Stimulated activated naive CD8-positive, alpha-beta T cell treated with anti-CD3 and anti-CD28 coated beads, Interleukin-15, Interleukin-2, amounts not matched to agents 100 ng/mL and 50 ng/mL, for 24 hours (primary cell): ENCODE data around the gene CEL.

Source experiments
- H3K27ac Mint-ChIP-seq: one replicate; pipeline ENCODE4 v1.8.0; 2021; ENCODE audit warnings: mild to moderate bottlenecking, mixed read lengths
- H3K27me3 Mint-ChIP-seq: one replicate; pipeline ENCODE4 v1.8.0; 2021; ENCODE audit warnings: mixed read lengths
- H3K36me3 Mint-ChIP-seq: one replicate; pipeline ENCODE4 v1.8.0; 2021; ENCODE audit warnings: low read depth, mixed read lengths
- H3K4me1 Mint-ChIP-seq: one replicate; pipeline ENCODE4 v1.8.0; 2021; ENCODE audit warnings: low read depth, mixed read lengths
- H3K4me3 Mint-ChIP-seq: one replicate; pipeline ENCODE4 v1.8.0; 2021; ENCODE audit warnings: mild to moderate bottlenecking, mixed read lengths
- H3K9me3 Mint-ChIP-seq: one replicate; pipeline ENCODE4 v1.8.0; 2021; ENCODE audit warnings: mixed read lengths

CEL gene

GRCh38 chr9:133107961-133108793 is 46.4 kb downstream of the CEL start:
- Mint-ChIP-seq H3K27me3 (no peaks in the 10 kb centered on the region), H3K4me3 (no peak overlapping the region), H3K27ac (no peak overlapping the region), H3K36me3 (peaks cover 20% of the 10 kb centered on the region), H3K9me3 (no peaks in the 10 kb centered on the region), H3K4me1 (peaks cover 13% of the 10 kb centered on the region)

DNA sequence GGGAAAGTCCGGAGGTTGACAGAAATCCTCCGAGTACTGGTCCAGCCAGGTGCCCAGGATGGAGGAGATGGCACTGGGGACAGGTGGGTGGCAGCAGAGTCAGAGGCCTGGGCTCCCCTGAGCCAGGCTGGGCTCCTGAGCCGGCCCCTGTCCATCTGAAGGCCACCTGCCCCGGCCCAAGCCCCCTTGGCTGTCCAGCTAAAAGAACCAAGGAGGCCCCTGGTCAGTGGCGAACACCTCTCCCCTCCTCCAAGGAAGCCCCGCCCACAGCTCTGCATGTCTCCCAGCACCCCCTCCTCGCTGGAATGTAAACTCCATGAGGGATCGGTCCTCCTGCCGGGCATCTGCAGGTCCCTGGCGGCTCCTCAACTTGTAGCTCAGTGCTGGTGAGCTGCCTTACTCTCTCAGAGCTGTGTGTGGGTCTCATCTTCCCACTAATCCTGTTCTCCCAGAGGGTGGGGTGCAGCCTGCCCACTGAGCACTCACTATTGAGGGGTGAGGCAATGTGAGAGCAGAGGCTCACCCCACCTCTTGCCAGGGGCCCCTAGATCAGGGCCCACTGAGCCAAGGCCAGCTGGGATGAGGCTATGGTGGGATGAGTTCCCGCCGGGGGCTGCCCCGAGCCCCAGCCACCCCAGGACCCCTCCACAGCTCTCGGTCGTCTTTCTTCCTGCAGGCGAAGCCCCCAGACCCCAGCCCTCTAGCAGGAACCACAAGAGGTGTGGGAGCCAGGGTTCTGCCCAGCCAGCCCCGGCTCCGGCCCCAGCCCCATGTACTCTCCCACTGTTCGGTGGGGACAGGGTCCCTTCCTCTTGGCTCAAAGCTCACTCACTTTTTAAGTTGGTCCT is 47.2 kb downstream of the CEL start:
- H3K4me1 Mint-ChIP-seq: peaks cover 21% of the 10 kb centered on the region
- H3K27me3 Mint-ChIP-seq: no peaks in the 10 kb centered on the region
- H3K36me3 Mint-ChIP-seq: peaks cover 18% of the 10 kb centered on the region
- H3K4me3 Mint-ChIP-seq: no peak overlapping the region
- no peaks in the 10 kb centered on the region for H3K9me3 Mint-ChIP-seq
- H3K27ac Mint-ChIP-seq: no peak overlapping the region

GRCh38 chr9:133109931-133110650 is 48.3 kb downstream of the CEL start:
- H3K27ac Mint-ChIP-seq: no peak overlapping the region
- no peak overlapping the region for H3K4me3 Mint-ChIP-seq
- peaks cover 32% of the 10 kb centered on the region for H3K4me1 Mint-ChIP-seq
- H3K36me3 Mint-ChIP-seq: peaks cover 14% of the 10 kb centered on the region
- H3K27me3 Mint-ChIP-seq: no peaks in the 10 kb centered on the region
- no peaks in the 10 kb centered on the region for H3K9me3 Mint-ChIP-seq

DNA sequence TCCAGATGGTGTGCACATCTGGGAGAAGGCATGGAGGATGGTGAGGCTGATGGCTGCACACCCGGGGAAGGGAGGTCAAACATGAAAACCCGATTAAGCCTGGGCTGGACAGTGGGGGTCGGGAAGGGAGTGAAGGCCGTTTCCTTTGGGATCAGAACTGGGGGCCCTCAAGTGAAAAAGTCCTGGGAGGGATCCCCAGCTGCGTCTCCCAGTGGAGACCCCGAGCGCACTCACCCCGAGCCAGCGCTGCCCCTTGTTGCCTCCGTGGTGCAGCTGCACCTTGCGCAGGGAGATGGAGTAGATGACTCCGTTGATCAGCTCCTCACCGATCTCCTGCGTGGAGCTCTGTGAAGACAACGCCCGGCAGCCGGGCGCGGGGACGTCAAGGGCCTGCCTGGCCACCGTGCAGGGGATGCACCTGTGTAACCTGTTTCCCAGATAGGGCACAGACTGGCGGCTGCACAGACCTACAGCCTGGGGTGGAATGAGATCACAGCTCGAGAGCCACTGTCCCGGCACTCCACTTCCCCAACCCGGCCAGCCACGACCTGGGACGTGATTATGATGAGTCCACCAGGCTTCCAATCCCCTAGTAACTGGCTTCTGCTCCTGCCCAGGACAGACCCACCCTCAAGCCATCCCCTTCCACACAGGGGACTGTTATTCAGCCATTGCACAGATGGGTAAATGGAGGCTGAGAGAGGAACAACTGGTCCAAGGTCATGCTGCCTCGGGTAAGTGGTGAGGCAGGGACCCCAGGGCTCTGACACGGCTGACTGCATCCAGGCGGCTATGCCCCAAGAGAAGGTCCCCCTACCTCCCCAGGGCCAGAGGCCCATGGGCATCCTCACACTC is 50.3 kb downstream of the CEL start:
- H3K36me3 Mint-ChIP-seq: peaks cover 14% of the 10 kb centered on the region
- peaks cover 50% of the 10 kb centered on the region for H3K4me1 Mint-ChIP-seq
- H3K27ac Mint-ChIP-seq: no peak overlapping the region
- H3K9me3 Mint-ChIP-seq: no peaks in the 10 kb centered on the region
- no peaks in the 10 kb centered on the region for H3K27me3 Mint-ChIP-seq
- H3K4me3 Mint-ChIP-seq: no peak overlapping the region

GRCh38 chr9:133112663-133113026 is 50.9 kb downstream of the CEL start:
- Mint-ChIP-seq H3K36me3 (peaks cover 11% of the 10 kb centered on the region), H3K27ac (peak overlapping the region; percentile 26), H3K4me1 (peaks cover 57% of the 10 kb centered on the region), H3K9me3 (no peaks in the 10 kb centered on the region), H3K27me3 (no peaks in the 10 kb centered on the region), H3K4me3 (no peak overlapping the region)

DNA sequence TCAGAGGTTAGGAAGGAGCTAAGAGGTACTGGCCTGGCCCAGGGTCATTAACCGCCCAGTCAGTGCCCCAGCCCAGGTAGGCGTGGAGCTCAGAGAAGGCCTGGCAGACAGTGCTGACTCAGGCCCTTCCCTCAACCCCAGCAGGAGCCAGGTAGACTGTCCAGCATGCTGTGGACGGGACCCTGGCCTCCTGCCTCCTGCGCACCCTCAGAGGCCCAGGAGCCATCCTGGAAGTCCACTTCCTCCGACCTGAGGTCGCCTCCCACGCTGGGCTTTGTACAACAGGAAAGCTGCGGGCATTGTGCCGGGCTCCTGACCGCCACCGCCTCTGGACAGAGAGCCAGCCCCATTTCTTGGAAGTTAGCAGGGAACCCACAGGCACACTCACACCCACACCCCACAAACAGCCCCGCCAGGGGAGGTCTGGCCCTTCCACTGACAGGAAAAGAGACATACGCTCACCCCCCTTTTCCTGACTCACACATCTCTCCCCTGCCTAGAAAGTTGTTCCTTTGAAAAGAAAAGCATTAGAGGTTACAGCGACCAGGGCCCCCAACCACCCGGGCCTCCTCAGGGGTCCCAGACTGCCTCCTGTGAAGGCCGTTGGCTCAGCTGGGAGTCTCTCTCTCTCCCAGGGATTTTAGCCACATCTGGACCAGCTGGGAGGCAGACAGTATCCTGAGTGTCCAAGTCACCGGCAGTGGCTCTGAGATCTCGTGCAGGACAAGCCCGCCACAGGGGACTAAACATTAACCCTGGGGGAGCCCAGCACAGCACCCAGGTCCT is 51.6 kb downstream of the CEL start:
- no peaks in the 10 kb centered on the region for H3K9me3 Mint-ChIP-seq
- H3K27ac Mint-ChIP-seq: peak overlapping the region; percentile 76
- peaks cover 7% of the 10 kb centered on the region for H3K36me3 Mint-ChIP-seq
- H3K4me3 Mint-ChIP-seq: no peak overlapping the region
- no peaks in the 10 kb centered on the region for H3K27me3 Mint-ChIP-seq
- H3K4me1 Mint-ChIP-seq: peaks cover 62% of the 10 kb centered on the region

- Mint-ChIP-seq H3K4me1 (peaks cover 71% of the 10 kb centered on the region), H3K4me3 (no peak overlapping the region), H3K27me3 (no peaks in the 10 kb centered on the region), H3K9me3 (no peaks in the 10 kb centered on the region), H3K36me3 (peaks cover 7% of the 10 kb centered on the region), H3K27ac (peak overlapping the region; percentile 76)
Observed at GRCh38 chr9:133113949-133114885, 52.4 kb downstream of the CEL start.

DNA sequence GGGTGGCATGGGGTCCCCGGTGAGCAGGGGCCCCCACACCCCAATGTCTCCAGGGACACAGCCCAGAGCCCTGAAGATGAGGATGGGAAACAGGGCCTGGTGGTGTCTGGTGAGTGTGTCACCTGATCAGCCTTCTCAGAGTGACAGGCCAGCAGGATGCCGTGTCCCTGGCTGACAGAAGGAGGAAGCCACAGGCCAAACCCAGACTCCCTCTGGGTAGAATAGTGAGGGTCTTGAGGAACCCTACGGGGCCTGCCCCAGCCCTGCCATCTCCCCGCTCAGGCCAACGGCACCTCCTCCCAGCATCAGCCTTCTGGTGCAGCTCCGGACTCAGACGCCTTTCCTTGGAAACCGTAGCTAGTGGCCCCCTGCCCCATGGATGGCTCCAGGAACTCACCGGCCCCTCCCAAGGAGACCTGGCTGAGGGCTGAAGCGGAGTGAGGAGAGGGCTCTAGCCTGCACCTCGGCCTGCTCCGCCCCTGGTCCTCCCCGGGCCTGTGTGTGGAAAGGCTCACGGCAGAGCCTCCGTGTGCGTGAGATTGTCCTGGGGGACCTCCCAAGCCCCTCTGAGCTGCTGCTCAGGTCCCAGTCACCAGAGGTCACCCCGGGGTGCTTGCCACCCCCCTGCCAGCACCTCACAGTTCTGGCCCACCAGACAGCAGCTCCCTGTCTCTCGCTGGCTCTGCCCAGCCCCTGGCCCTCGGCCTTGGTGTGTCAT is 53.3 kb downstream of the CEL start:
- Mint-ChIP-seq H3K4me3 (peak overlapping the region; percentile 52), H3K27me3 (no peaks in the 10 kb centered on the region), H3K36me3 (peaks cover 3% of the 10 kb centered on the region), H3K27ac (peak overlapping the region; percentile 87), H3K9me3 (no peaks in the 10 kb centered on the region), H3K4me1 (peaks cover 77% of the 10 kb centered on the region)

- H3K36me3 Mint-ChIP-seq: peaks cover 3% of the 10 kb centered on the region
- H3K4me3 Mint-ChIP-seq: peak overlapping the region; percentile 52
- peaks cover 76% of the 10 kb centered on the region for H3K4me1 Mint-ChIP-seq
- H3K9me3 Mint-ChIP-seq: no peaks in the 10 kb centered on the region
- H3K27me3 Mint-ChIP-seq: no peaks in the 10 kb centered on the region
- peak overlapping the region; percentile 87 for H3K27ac Mint-ChIP-seq
Observed at GRCh38 chr9:133115604-133116345, 54.0 kb downstream of the CEL start.

DNA sequence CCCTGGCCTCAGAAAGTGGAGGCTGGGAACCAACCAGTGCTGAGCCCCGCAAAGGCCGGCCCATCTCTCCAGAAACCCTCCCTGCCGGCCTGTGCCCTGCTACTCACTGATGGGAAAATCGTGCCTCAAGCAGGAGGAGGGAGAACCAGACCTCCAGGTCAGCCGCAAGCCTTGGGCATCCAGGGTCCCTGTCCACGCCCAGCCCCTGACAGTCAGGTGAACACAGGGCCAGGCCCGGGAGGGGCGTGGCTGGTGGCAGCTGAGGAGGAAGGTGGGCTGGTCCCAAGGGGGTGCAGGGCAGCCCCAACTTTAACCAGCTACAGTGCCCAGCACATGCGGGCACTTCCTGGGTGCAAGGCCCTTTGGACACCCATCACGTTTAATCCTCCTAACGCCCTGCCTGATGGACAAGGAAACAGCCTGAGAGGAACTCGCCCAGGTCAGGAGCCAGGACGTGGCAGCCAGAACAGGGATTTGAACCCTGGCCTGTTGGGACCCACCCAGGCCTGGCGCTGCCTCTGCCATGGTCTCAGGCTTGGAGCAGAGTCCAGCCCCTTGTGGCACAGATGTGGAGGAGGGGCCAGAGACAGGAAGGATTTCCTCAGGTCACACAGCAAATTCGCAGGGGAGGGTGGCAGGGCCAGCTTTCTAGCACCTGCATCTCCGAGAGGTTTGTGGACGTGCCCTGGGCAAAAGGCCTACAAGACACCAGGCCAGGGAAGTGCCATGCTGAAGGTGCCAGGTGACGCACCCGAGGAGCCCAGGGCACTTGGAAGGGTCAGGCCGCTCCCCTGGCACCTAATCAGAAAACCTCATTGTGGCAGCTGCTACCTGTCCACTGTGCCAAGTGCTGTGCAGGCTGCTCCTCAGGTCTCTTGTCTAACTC is 54.8 kb downstream of the CEL start:
- Mint-ChIP-seq H3K4me1 (peaks cover 80% of the 10 kb centered on the region), H3K36me3 (peaks cover under 1% of the 10 kb centered on the region), H3K4me3 (peak overlapping the region; percentile 52), H3K9me3 (no peaks in the 10 kb centered on the region), H3K27me3 (no peaks in the 10 kb centered on the region), H3K27ac (no peak overlapping the region)
